ENCODE data around the gene BAZ2B. TPM values are rescaled to one million over a fixed set of nuclear protein-coding genes. Genes with fewer than 3 reads are reported as not detected.

Gene BAZ2B
- total RNA-seq, 1 experiment from 2014 or later, result 33.0 TPM

GRCh38 chr2:159489476-159489875 is 126.9 kb downstream of the BAZ2B start (continued):
- no peak for TF ChIP-seq E2F5 (CRISPR knock-in tag; IDR thresholded peaks at IDR 0.05)
- TF ChIP-seq ATF2 (CRISPR knock-in tag; IDR thresholded peaks at IDR 0.05; ENCODE audit: borderline replicate concordance, low read depth), result no peak

- Mint-ChIP-seq H3K27ac (no peak overlapping the region), H3K36me3 (no peaks in the 10 kb centered on the region)
- CTCF ChIA-PET, result no interaction called here
Observed at GRCh38 chr2:159484532-159484931, 131.8 kb downstream of the BAZ2B start.

GRCh38 chr2:159476329-159476728 is 140.0 kb downstream of the BAZ2B start:
- Mint-ChIP-seq H3K27ac (no peak overlapping the region), H3K27me3 (ENCODE audit: low read depth) (no peaks in the 10 kb centered on the region), H3K4me1 (no peaks in the 10 kb centered on the region), H3K4me3 (no peak overlapping the region), H3K36me3 (peaks cover 26% of the 10 kb centered on the region), H3K9me3 (no peaks in the 10 kb centered on the region)
- ChIA-PET CTCF (interaction anchor here (1.1 kb wide), 2 partner anchors 239 to 331 kb away, joined by 3 to 4 read pairs; no protein-coding TSS in a partner anchor), POLR2A (interaction anchor here (0.5 kb wide), 1 partner anchor 134 kb away, joined by 4 read pairs; no protein-coding TSS in a partner anchor)
- DNase-seq (ENCODE audit: low spot score), result no peak
- no peak for ATAC-seq
- no peak for TF ChIP-seq NR3C1 (CRISPR knock-in tag; conservative IDR thresholded peaks at IDR 0.05; ENCODE audit: low read depth)
- TF ChIP-seq SP1 (CRISPR knock-in tag; conservative IDR thresholded peaks at IDR 0.05), result no peak
- no peak for TF ChIP-seq ZNF317 (CRISPR knock-in tag; IDR thresholded peaks at IDR 0.05; ENCODE audit: borderline replicate concordance, low read depth)
- no peak for TF ChIP-seq NFE2L1 (CRISPR knock-in tag; IDR thresholded peaks at IDR 0.05)
- TF ChIP-seq FOXK1 (CRISPR knock-in tag; IDR thresholded peaks at IDR 0.05), result no peak
- TF ChIP-seq AR (CRISPR knock-in tag; IDR thresholded peaks at IDR 0.05), result no peak
- no peak for TF ChIP-seq GTF2I (CRISPR knock-in tag; conservative IDR thresholded peaks at IDR 0.05)

More at GRCh38 chr2:159484532-159484931, 131.8 kb downstream of the BAZ2B start:
- no peak for TF ChIP-seq GTF2I (CRISPR knock-in tag; conservative IDR thresholded peaks at IDR 0.05)
- no peak for TF ChIP-seq CTCF (IDR thresholded peaks at IDR 0.05)
- TF ChIP-seq JAZF1 (CRISPR knock-in tag; IDR thresholded peaks at IDR 0.05), result no peak
- no peak for TF ChIP-seq MAX (CRISPR knock-in tag; IDR thresholded peaks at IDR 0.05)
- no peak for TF ChIP-seq IRF2 (CRISPR knock-in tag; IDR thresholded peaks at IDR 0.05; ENCODE audit: borderline replicate concordance, low read depth)
- TF ChIP-seq ZNF425 (CRISPR knock-in tag; conservative IDR thresholded peaks at IDR 0.05), result no peak
- TF ChIP-seq ESRRA (CRISPR knock-in tag; IDR thresholded peaks at IDR 0.05; ENCODE audit: borderline replicate concordance), result no peak
- no peak for TF ChIP-seq TCF7 (CRISPR knock-in tag; IDR thresholded peaks at IDR 0.05; ENCODE audit: low read depth)
- no peak for TF ChIP-seq ZNF263 (CRISPR knock-in tag; IDR thresholded peaks at IDR 0.05; ENCODE audit: low read depth)
- no peak for TF ChIP-seq CREB1 (CRISPR knock-in tag; IDR thresholded peaks at IDR 0.05)
- no peak for TF ChIP-seq ATF1 (CRISPR knock-in tag; IDR thresholded peaks at IDR 0.05)
- no peak for TF ChIP-seq SMAD3 (CRISPR knock-in tag; IDR thresholded peaks at IDR 0.05; ENCODE audit: borderline replicate concordance)
- ATAC-seq (no peak), DNase-seq (ENCODE audit: low spot score) (no peak)
- Mint-ChIP-seq H3K4me3 (no peak overlapping the region), H3K4me1 (no peaks in the 10 kb centered on the region), H3K27me3 (ENCODE audit: low read depth) (no peaks in the 10 kb centered on the region), H3K9me3 (no peaks in the 10 kb centered on the region)
- POLR2A ChIA-PET, result no interaction called here

All from WTC11 (cell line).